Parathyroid adenoma (tissue), 2 donors: ENCODE data around the gene GSN.
A peak's percentile ranks its signal among the peaks of the same experiment; 100 is the strongest.

Source experiments
- H2AFZ ChIP-seq: fragments of 300-600 bp; sonication (generic); one replicate; pipeline ENCODE4 v1.7.0; 2017; ENCODE audit warnings: antibody characterized with exemption, mild to moderate bottlenecking
- H3K27ac ChIP-seq: fragments of 300-600 bp; sonication (generic); one replicate; pipeline ENCODE4 v1.7.0; 2017
- H3K27me3 ChIP-seq: fragments of 300-600 bp; sonication (generic); one replicate; pipeline ENCODE4 v1.7.0; 2017; ENCODE audit warnings: low read length; ENCODE audit not compliant: control insufficient read depth, insufficient read depth
- H3K36me3 ChIP-seq: fragments of 300-600 bp; sonication (generic); one replicate; pipeline ENCODE4 v1.7.0; 2017; ENCODE audit warnings: low read length; ENCODE audit not compliant: control insufficient read depth, insufficient read depth
- H3K4me1 ChIP-seq: fragments of 300-600 bp; sonication (generic); one replicate; pipeline ENCODE4 v1.7.0; 2017; ENCODE audit warnings: control low read depth
- H3K4me2 ChIP-seq: fragments of 300-600 bp; sonication (generic); one replicate; pipeline ENCODE4 v1.7.0; 2017; ENCODE audit warnings: low read length
- H3K4me3 ChIP-seq: fragments of 300-600 bp; sonication (generic); one replicate; pipeline ENCODE4 v1.7.0; 2017; ENCODE audit warnings: low read depth, low read length
- H3K79me2 ChIP-seq: fragments of 300-600 bp; sonication (generic); one replicate; pipeline ENCODE4 v1.7.0; 2017; ENCODE audit warnings: control low read depth
- H3K9ac ChIP-seq: fragments of 300-600 bp; sonication (generic); one replicate; pipeline ENCODE4 v1.7.0; 2017; ENCODE audit warnings: mild to moderate bottlenecking
- H3K9me3 ChIP-seq: fragments of 300-600 bp; sonication (generic); one replicate; pipeline ENCODE4 v1.7.0; 2017; ENCODE audit warnings: low read length; ENCODE audit not compliant: control insufficient read depth
- CTCF ChIP-seq: fragments of 300-600 bp; sonication (generic); IDR thresholded peaks from one replicate; pipeline ENCODE4 v1.7.0; 2017; ENCODE audit warnings: antibody characterized with exemption, mild to moderate bottlenecking
- donor health status: primary hyperparathyroidism.

GSN gene

GRCh38 chr9:121325387-121325786 is 57.4 kb downstream of the GSN start:
- H3K27ac ChIP-seq: peak overlapping the region; percentile 78
- H3K4me2 ChIP-seq: no peak overlapping the region

DNA sequence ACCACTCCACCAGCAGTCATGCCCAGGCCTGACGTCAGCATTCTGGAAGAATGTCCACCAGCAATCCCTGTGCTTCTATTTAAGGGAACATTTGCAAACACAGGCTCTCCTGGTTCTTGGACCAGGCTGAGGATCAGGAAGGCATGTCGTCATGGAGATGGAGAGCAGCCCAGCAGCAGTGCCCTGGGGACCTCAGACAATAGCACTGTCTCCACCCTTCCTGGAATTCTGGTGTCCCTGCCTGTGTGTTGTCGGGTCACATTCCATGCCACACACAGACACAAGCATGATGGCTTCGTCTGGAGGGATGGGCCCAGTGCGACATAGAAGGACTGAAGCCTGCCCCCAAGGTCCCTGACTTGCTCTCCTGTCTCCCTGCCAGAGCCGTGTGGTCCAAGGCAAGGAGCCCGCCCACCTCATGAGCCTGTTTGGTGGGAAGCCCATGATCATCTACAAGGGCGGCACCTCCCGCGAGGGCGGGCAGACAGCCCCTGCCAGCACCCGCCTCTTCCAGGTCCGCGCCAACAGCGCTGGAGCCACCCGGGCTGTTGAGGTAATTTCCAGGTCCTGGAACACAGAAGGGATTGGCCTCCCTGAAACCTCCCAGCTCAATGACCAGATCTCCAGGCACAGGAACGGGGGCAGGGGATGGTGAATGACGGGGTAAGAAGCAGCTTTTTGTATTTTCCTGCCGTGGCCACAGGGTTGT is 58.3 kb downstream of the GSN start:
- H3K9ac ChIP-seq: no peak overlapping the region
- H3K4me3 ChIP-seq: no peak overlapping the region
- H3K9me3 ChIP-seq: no peaks in the 10 kb centered on the region
- peak overlapping the region; percentile 78 for H3K27ac ChIP-seq
- no peaks in the 10 kb centered on the region for H3K79me2 ChIP-seq
- no peak overlapping the region for H2AFZ ChIP-seq
- TF ChIP-seq CTCF: no peak
- no peaks in the 10 kb centered on the region for H3K36me3 ChIP-seq
- H3K4me2 ChIP-seq: no peak overlapping the region
- H3K4me1 ChIP-seq: no peaks in the 10 kb centered on the region
- H3K27me3 ChIP-seq: no peaks in the 10 kb centered on the region

More at GRCh38 chr9:121325387-121325786, 57.4 kb downstream of the GSN start:
- H3K27me3 ChIP-seq: no peaks in the 10 kb centered on the region
- no peak overlapping the region for H3K9ac ChIP-seq
- H3K36me3 ChIP-seq: no peaks in the 10 kb centered on the region
- H3K79me2 ChIP-seq: no peaks in the 10 kb centered on the region
- no peaks in the 10 kb centered on the region for H3K9me3 ChIP-seq
- H3K4me3 ChIP-seq: no peak overlapping the region
- H2AFZ ChIP-seq: no peak overlapping the region
- H3K4me1 ChIP-seq: no peaks in the 10 kb centered on the region
- no peak for TF ChIP-seq CTCF

DNA sequence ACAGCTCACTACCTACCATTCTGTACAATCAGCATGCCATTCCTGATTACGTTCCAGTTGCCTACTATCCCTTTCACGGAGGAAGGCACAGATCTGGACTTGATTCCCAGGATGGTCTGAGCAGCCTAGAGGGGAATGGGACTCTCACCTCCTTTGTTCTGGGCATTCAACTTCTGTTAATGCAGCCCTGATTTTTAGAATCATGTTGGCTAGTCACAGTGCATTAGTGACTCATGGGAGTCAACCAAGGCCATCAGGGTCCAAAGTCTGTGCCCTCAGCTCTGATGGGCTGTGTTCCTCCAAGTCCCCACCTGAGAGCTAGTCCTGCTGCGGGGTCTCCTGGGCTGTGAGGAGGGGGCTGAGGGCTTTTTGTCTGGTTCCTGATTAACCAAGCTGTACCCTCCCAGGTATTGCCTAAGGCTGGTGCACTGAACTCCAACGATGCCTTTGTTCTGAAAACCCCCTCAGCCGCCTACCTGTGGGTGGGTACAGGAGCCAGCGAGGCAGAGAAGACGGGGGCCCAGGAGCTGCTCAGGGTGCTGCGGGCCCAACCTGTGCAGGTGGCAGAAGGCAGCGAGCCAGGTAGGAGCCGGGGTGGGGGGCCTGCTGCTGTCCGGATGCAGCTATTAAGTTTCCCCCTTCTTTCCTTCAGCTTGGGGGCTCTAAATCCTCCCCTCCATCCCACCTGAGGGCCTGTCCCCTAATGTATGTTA is 59.1 kb downstream of the GSN start:
- Histone ChIP-seq H3K9me3 (no peaks in the 10 kb centered on the region), H2AFZ (no peak overlapping the region), H3K36me3 (no peaks in the 10 kb centered on the region), H3K9ac (no peak overlapping the region), H3K79me2 (no peaks in the 10 kb centered on the region), H3K27me3 (no peaks in the 10 kb centered on the region), H3K4me2 (no peak overlapping the region), H3K4me1 (no peaks in the 10 kb centered on the region), H3K4me3 (no peak overlapping the region), H3K27ac (peak overlapping the region; percentile 76)
- TF ChIP-seq CTCF: no peak

DNA sequence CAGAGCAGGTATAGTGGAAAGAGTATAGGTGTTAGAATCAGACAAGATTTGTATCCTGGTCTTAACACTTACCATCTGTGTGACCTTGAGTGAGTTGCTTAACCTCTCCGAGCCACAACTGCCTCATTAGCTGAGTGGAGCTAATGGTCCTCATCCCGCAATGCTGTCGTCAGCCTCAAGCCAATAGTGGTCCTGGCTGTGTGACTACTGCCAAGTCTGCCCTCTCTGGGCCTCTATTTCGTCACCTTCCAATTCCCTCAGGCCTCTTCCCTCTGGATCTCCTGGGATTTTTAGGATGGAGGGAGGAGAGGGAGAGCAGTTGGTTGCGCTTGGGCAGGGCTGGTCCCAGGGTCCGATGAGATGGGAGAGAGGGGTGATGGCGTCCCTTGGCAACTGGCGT is 60.5 kb downstream of the GSN start:
- no peaks in the 10 kb centered on the region for H3K36me3 ChIP-seq
- H3K4me2 ChIP-seq: no peak overlapping the region
- H3K27ac ChIP-seq: no peak overlapping the region
- H3K9ac ChIP-seq: no peak overlapping the region
- no peak for TF ChIP-seq CTCF
- no peaks in the 10 kb centered on the region for H3K9me3 ChIP-seq
- no peak overlapping the region for H2AFZ ChIP-seq
- H3K27me3 ChIP-seq: no peaks in the 10 kb centered on the region
- no peaks in the 10 kb centered on the region for H3K4me1 ChIP-seq
- no peak overlapping the region for H3K4me3 ChIP-seq
- H3K79me2 ChIP-seq: no peaks in the 10 kb centered on the region
